GM21786 (cell line): Measurements from ENCODE around the gene WIPF2.

Source experiments
- ATAC-seq: cut with Tn5 transposase; IDR thresholded peaks from one replicate; pipeline ENCODE4 v1.9.1; 2021; ENCODE audit not compliant: unreplicated experiment

WIPF2 gene

GRCh38 chr17:40218740-40219593 is at the start of gene WIPF2:
WIPF2 (plus strand) TSS chr17:40219304; CDS start chr17:40256460, 37,156 bp downstream.
- ATAC-seq = peak; percentile 88

GRCh38 chr17:40170325-40170724 is 48.8 kb upstream of the WIPF2 start:
- no peak for ATAC-seq

GRCh38 chr17:40171750-40172149 is 47.4 kb upstream of the WIPF2 start:
- ATAC-seq = no peak

GRCh38 chr17:40173091-40173777 is 45.9 kb upstream of the WIPF2 start:
- ATAC-seq = no peak

GRCh38 chr17:40173778-40174135 is 45.3 kb upstream of the WIPF2 start:
- no peak for ATAC-seq

- ATAC-seq = no peak
Measured at GRCh38 chr17:40174514-40174913, 44.6 kb upstream of the WIPF2 start.

- ATAC-seq = no peak
Measured at GRCh38 chr17:40175928-40176753, 43.0 kb upstream of the WIPF2 start.

- no peak for ATAC-seq
Measured at GRCh38 chr17:40176754-40177110, 42.4 kb upstream of the WIPF2 start.

- no peak for ATAC-seq
Measured at GRCh38 chr17:40177275-40177874, 41.7 kb upstream of the WIPF2 start, which contains the start of gene RAPGEFL1. RAPGEFL1 (plus strand) TSS chr17:40177470; CDS start chr17:40177862, 392 bp downstream.

GRCh38 chr17:40178021-40178601 is 41.0 kb upstream of the WIPF2 start:
- ATAC-seq = no peak

GRCh38 chr17:40178660-40179059 is 40.4 kb upstream of the WIPF2 start:
- no peak for ATAC-seq

- ATAC-seq = no peak
Measured at GRCh38 chr17:40179923-40180659, 39.0 kb upstream of the WIPF2 start.

GRCh38 chr17:40180694-40181093 is 38.4 kb upstream of the WIPF2 start:
- no peak for ATAC-seq

- ATAC-seq = no peak
Measured at GRCh38 chr17:40181205-40181604, 37.9 kb upstream of the WIPF2 start.

- ATAC-seq = no peak
Measured at GRCh38 chr17:40182606-40183005, 36.5 kb upstream of the WIPF2 start.

GRCh38 chr17:40187238-40187637 is 31.9 kb upstream of the WIPF2 start:
- ATAC-seq = no peak

GRCh38 chr17:40188694-40189093 is 30.4 kb upstream of the WIPF2 start:
- ATAC-seq = no peak

GRCh38 chr17:40190197-40191021 is 28.7 kb upstream of the WIPF2 start:
- ATAC-seq = no peak
